GM21390 (cell line): Measurements from ENCODE around the gene GP1BB.

Experiments
- ATAC-seq: cut with Tn5 transposase; IDR thresholded peaks from one replicate; pipeline ENCODE4 v1.9.1; 2021; ENCODE audit not compliant: unreplicated experiment

The GP1BB gene

GRCh38 chr22:19739911-19740449 is 16.6 kb downstream of the GP1BB start:
- ATAC-seq: no peak

GRCh38 chr22:19740586-19740985 is 17.2 kb downstream of the GP1BB start:
- ATAC-seq: no peak

GRCh38 chr22:19741053-19741452 is 17.7 kb downstream of the GP1BB start:
- ATAC-seq: no peak

GRCh38 chr22:19742160-19743066 is 19.1 kb downstream of the GP1BB start:
- ATAC-seq: no peak

GRCh38 chr22:19743081-19743480 is 19.7 kb downstream of the GP1BB start:
- no peak for ATAC-seq

GRCh38 chr22:19743651-19744050 is 20.3 kb downstream of the GP1BB start:
- ATAC-seq: no peak

- ATAC-seq: no peak
Observed at GRCh38 chr22:19744350-19745006, 21.1 kb downstream of the GP1BB start.

GRCh38 chr22:19745155-19746101 is 22.1 kb downstream of the GP1BB start:
- ATAC-seq: no peak

GRCh38 chr22:19746726-19747125 is 23.4 kb downstream of the GP1BB start:
- ATAC-seq: no peak

- no peak for ATAC-seq
Observed at GRCh38 chr22:19747551-19747950, 24.2 kb downstream of the GP1BB start.

GRCh38 chr22:19748139-19748538 is 24.8 kb downstream of the GP1BB start:
- ATAC-seq: no peak

GRCh38 chr22:19748991-19749664 is 25.8 kb downstream of the GP1BB start:
- no peak for ATAC-seq

- ATAC-seq: no peak
Observed at GRCh38 chr22:19749876-19750275, 26.5 kb downstream of the GP1BB start.

GRCh38 chr22:19750507-19751490 is 27.5 kb downstream of the GP1BB start:
- ATAC-seq: no peak

- ATAC-seq: no peak
Observed at GRCh38 chr22:19751497-19752245, 28.3 kb downstream of the GP1BB start.

GRCh38 chr22:19753090-19753842 is 29.9 kb downstream of the GP1BB start:
- no peak for ATAC-seq

GRCh38 chr22:19753996-19754700 is 30.8 kb downstream of the GP1BB start:
- ATAC-seq: no peak
